Activated B cell treated with CpG ODN at 0.5 μM for 24 hours (primary cell): ENCODE results near the gene SART3. TPM values are rescaled to one million over a fixed set of nuclear protein-coding genes. Genes with fewer than 3 reads are reported as not detected.
A peak's percentile ranks its signal among the peaks of the same experiment; 100 is the strongest.

ENCODE experiments used
- ATAC-seq: fragments of 200-7000 bp; cut with Tn5 transposase; one replicate; pipeline ENCODE4 v1.10.0; 2021; ENCODE audit warnings: low read depth, mild to moderate bottlenecking, moderate library complexity
- CTCF ChIA-PET: fragments of 350-600 bp; sonication (Branson Sonifier 250); formaldehyde crosslinking; loops from one replicate; lab custom pipeline; 2021; ENCODE audit warnings: antibody characterized with exemption; lab: Charles Lee
- POLR2A ChIA-PET: fragments of 350-600 bp; sonication (Branson Sonifier 250); formaldehyde crosslinking; loops from one replicate; lab custom pipeline; 2021; ENCODE audit warnings: antibody characterized with exemption; lab: Charles Lee
- DNase-seq: peaks from one replicate; pipeline ENCODE4 v3.0.0; 2022
- H3K27ac Mint-ChIP-seq: one replicate; pipeline ENCODE4 v1.8.0; 2020; ENCODE audit warnings: mixed read lengths
- H3K27me3 Mint-ChIP-seq: one replicate; pipeline ENCODE4 v1.8.0; 2021; ENCODE audit warnings: mixed read lengths
- H3K36me3 Mint-ChIP-seq: one replicate; pipeline ENCODE4 v1.8.0; 2021; ENCODE audit warnings: low read depth, mixed read lengths
- H3K4me1 Mint-ChIP-seq: one replicate; pipeline ENCODE4 v1.8.0; 2021; ENCODE audit warnings: mixed read lengths
- H3K4me3 Mint-ChIP-seq: one replicate; pipeline ENCODE4 v1.8.0; 2020; ENCODE audit warnings: mild to moderate bottlenecking, mixed read lengths
- H3K9me3 Mint-ChIP-seq: one replicate; pipeline ENCODE4 v1.8.0; 2020; ENCODE audit warnings: mixed read lengths
- intact Hi-C: fragments of 100-400 bp; cut with micrococcal nuclease; formaldehyde crosslinking; loops from one replicate; pipeline ENCODE4 v1.15.1; 2024
- total RNA-seq: library from RNA; stranded (reverse); gene quantifications from 2 replicates; pipeline ENCODE4 v1.2.3, GENCODE V29; 2022
- TF ChIP-seq, protein P1 (sequence below): fragments of 200-600 bp; IDR thresholded peaks from one replicate; pipeline ENCODE4 v1.8.0; 2022; ENCODE audit warnings: antibody characterized with exemption, mild to moderate bottlenecking

Gene SART3
- total RNA-seq, 1 donor from 2014 or later: 107 TPM

DNA sequence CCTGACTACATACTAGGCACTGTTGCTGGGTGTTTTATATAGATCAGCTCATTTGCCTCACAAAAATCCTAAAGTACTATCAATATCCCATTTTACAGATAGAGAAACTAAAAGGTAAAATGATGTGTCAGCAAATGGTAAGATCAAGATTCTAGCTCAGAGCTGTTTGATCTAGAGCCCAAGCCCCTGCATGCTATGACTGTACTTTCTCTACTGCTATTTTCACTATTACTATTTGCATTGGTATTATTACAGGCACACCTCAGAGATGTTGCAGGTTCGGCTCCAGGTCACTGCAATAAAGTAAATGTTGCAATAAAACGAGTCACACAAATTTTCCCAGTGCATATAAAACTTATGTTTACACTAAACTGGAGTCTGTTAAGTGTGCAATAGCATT lies 12.3 kb upstream of the SART3 start:
- TF ChIP-seq, protein P1, sequence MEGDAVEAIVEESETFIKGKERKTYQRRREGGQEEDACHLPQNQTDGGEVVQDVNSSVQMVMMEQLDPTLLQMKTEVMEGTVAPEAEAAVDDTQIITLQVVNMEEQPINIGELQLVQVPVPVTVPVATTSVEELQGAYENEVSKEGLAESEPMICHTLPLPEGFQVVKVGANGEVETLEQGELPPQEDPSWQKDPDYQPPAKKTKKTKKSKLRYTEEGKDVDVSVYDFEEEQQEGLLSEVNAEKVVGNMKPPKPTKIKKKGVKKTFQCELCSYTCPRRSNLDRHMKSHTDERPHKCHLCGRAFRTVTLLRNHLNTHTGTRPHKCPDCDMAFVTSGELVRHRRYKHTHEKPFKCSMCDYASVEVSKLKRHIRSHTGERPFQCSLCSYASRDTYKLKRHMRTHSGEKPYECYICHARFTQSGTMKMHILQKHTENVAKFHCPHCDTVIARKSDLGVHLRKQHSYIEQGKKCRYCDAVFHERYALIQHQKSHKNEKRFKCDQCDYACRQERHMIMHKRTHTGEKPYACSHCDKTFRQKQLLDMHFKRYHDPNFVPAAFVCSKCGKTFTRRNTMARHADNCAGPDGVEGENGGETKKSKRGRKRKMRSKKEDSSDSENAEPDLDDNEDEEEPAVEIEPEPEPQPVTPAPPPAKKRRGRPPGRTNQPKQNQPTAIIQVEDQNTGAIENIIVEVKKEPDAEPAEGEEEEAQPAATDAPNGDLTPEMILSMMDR: no peak
- ATAC-seq: no peak
- intact Hi-C loops: no loop called here
- Mint-ChIP-seq H3K9me3 (no peaks in the 10 kb centered on the region), H3K36me3 (peaks cover 22% of the 10 kb centered on the region), H3K27me3 (no peaks in the 10 kb centered on the region), H3K4me1 (peaks cover 66% of the 10 kb centered on the region), H3K27ac (peak overlapping the region; percentile 85), H3K4me3 (no peak overlapping the region)
- no peak for DNase-seq
- CTCF ChIA-PET: interaction anchor here (1.5 to 14.5 kb wide), 6 partner anchors 37 to 229 kb away, joined by 3 to 338 read pairs (median 14); no protein-coding TSS in a partner anchor
- POLR2A ChIA-PET: interaction anchor here (0.7 to 10.6 kb wide), 4 partner anchors 11 to 64 kb away, joined by 5 to 158 read pairs (median 8); partner anchors contain the start of genes ISCU and SELPLG

DNA sequence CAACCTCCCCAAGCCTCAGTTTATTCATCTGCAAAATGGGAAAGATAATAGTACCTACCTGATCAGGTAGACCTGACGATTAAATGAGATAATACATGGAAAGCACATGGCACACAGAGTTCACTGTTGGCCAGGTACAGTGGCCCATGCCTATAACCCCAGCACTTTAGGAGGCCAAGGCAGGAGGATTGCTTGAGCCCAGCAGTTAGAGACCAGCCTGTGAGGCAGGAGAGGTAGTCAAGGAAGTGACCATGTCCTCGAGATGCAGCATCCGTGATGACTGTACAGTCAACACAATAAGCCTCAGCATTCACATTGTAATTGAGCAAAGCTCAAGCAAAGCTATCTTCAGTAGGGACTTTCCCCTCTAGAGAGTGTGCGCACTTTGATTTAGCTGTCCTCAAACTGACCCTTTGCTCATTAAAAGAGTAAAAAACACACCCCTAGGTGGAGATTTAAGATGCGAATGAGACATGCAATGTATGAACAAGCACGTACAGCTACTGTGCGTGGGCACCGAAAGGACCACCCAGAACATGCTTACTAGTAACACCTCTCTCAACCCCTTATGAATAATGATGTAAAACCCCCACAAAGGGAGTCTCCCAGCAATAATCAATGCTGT lies 11.3 kb upstream of the SART3 start:
- DNase-seq (no peak), ATAC-seq (peak; percentile 47)
- ChIA-PET POLR2A (interaction anchor here (1.0 to 10.6 kb wide), 3 partner anchors 11 to 61 kb away, joined by 3 to 158 read pairs (median 7); partner anchors contain the start of genes SART3 and SELPLG), CTCF (interaction anchor here (0.9 to 14.5 kb wide), 8 partner anchors 10 to 230 kb away, joined by 3 to 338 read pairs (median 6); partner anchors contain the start of gene ISCU)
- no peaks in the 10 kb centered on the region for H3K27me3 Mint-ChIP-seq
- peak overlapping the region; percentile 51 for H3K4me3 Mint-ChIP-seq
- intact Hi-C loops: no loop called here
- TF ChIP-seq, protein P1: no peak
- H3K4me1 Mint-ChIP-seq: peaks cover 76% of the 10 kb centered on the region
- peaks cover 32% of the 10 kb centered on the region for H3K36me3 Mint-ChIP-seq
- peak overlapping the region; percentile 85 for H3K27ac Mint-ChIP-seq
- H3K9me3 Mint-ChIP-seq: no peaks in the 10 kb centered on the region

DNA sequence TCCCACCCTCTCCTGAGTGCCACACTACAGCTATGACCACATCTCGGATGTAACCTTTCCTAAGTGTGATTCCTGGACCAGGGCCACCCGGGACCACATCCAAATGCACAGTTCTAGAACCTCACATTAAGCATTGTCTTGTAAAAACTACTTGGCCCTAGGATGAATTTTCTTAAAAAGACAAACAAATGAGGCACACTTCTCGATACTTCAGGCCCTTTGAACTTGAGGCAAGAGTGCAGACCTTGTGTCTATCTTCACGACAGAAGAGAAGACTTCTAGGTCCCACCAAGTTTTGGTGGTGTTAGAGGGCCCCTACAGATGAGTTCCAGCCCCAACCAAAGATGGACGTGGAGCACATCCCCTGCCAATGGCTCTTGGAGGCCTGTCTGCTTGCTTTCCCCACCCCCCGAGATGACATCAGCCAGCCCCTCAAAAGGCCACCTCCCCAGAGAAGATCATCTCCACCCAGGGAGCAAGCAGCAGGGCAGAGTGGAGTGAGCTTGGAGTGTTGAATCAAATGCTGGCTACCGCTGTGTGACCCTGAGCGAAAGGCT lies 10.7 kb upstream of the SART3 start:
- Mint-ChIP-seq H3K27me3 (no peaks in the 10 kb centered on the region), H3K9me3 (no peaks in the 10 kb centered on the region), H3K4me3 (no peak overlapping the region), H3K36me3 (peaks cover 38% of the 10 kb centered on the region), H3K4me1 (peaks cover 82% of the 10 kb centered on the region), H3K27ac (peak overlapping the region; percentile 85)
- ATAC-seq (no peak), DNase-seq (no peak)
- intact Hi-C loops: no loop called here
- POLR2A ChIA-PET: interaction anchor here (8.1 to 10.6 kb wide), 2 partner anchors 46 to 63 kb away, joined by 135 to 158 read pairs; partner anchors contain the start of gene SELPLG
- TF ChIP-seq, protein P1: no peak
- CTCF ChIA-PET: interaction anchor here (1.2 to 14.5 kb wide), 8 partner anchors 46 to 231 kb away, joined by 4 to 338 read pairs (median 6); partner anchors contain the start of gene SELPLG

DNA sequence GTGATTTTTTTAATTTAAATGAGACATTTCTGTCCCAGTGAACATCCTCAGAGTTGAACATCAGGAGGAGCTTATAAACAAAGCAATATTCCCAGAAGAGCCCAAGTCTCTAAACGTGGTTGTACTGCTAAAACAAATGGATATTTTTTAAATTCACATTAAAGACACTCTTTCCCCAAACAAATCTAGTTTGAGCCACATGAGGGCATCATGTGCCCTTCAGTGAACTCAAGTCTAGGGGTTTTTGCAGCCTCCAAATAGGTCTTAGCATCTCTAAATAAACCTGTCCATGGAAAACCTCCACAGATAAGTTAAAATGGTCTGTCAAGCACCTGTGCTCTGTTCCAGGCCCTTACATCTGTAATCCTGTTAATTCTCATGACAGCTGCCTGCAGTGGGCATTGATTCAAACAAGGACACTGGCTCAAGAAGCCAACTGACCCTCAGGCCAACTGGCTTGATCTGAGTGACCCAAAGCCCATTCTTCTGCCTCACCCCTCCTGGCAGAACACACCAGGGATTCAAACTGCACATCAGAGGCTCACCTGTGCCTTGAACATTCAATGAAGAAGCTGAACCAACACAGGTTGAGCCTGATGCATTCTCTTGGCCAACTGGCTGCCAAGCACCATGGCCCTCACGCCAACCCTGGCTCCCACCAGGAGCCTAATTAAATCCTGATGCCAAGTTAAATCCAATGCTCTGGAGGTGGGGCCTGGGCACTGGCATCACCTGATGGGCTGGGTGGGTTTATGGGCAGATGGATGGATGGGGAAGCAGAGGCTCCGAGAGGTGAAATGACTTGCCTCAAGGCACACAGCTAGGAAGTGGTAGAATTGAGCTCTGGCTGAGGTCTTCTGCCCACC lies 10.0 kb upstream of the SART3 start:
- ChIA-PET POLR2A (interaction anchor here (0.9 to 10.6 kb wide), 3 partner anchors 47 to 230 kb away, joined by 3 to 158 read pairs (median 135); partner anchors contain the start of gene SELPLG), CTCF (interaction anchor here (1.0 to 14.5 kb wide), 7 partner anchors 8 to 231 kb away, joined by 4 to 338 read pairs (median 6); partner anchors contain the start of genes ISCU and SELPLG)
- Mint-ChIP-seq H3K4me1 (peaks cover 87% of the 10 kb centered on the region), H3K27ac (peak overlapping the region; percentile 97), H3K36me3 (peaks cover 46% of the 10 kb centered on the region), H3K4me3 (no peak overlapping the region), H3K9me3 (no peaks in the 10 kb centered on the region), H3K27me3 (no peaks in the 10 kb centered on the region)
- no peak for DNase-seq
- intact Hi-C loops: no loop called here
- no peak for ATAC-seq
- TF ChIP-seq, protein P1: no peak
